LNCaP clone FGC (cell line): ENCODE measurements around the gene KIAA1217.
A peak's percentile ranks its signal among the peaks of the same experiment; 100 is the strongest.

Source experiments
- DNase-seq: peaks from one replicate; pipeline ENCODE4 v3.0.0-alpha.2; 2011; ENCODE audit warnings: low read depth
- H3K4me3 ChIP-seq: 2 replicates; pipeline ENCODE4 v1.5.1; 2011; ENCODE audit warnings: mild to moderate bottlenecking, low read depth, low read length, control low read depth
- TF ChIP-seq, protein P1 (sequence below): IDR thresholded peaks from 2 replicates; pipeline ENCODE4 v1.5.1; 2012; ENCODE audit warnings: mild to moderate bottlenecking; ENCODE audit not compliant: control insufficient read depth, insufficient read depth; ENCODE audit errors: extremely low read depth

KIAA1217 gene

DNA sequence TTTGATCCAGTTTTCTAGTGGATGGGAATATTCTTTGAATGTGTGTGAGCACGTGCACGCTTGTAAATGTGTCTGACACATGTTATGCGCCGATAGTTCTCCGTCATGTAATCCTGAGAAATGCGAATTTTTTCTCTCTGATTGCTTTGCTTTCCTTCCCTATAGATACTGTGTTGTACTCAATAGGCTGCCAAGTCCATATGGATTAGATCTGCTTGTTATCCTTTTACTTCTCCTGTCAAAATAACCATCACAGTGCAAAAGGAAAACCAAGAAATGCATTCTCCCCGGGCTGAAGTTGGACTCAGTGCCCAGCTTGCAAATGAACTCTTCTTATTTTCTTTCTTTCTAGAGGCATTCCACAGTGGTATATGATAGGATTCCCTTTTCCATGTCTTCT is 131.9 kb downstream of the KIAA1217 start:
- H3K4me3 ChIP-seq, result no peak overlapping the region
- TF ChIP-seq, protein P1, sequence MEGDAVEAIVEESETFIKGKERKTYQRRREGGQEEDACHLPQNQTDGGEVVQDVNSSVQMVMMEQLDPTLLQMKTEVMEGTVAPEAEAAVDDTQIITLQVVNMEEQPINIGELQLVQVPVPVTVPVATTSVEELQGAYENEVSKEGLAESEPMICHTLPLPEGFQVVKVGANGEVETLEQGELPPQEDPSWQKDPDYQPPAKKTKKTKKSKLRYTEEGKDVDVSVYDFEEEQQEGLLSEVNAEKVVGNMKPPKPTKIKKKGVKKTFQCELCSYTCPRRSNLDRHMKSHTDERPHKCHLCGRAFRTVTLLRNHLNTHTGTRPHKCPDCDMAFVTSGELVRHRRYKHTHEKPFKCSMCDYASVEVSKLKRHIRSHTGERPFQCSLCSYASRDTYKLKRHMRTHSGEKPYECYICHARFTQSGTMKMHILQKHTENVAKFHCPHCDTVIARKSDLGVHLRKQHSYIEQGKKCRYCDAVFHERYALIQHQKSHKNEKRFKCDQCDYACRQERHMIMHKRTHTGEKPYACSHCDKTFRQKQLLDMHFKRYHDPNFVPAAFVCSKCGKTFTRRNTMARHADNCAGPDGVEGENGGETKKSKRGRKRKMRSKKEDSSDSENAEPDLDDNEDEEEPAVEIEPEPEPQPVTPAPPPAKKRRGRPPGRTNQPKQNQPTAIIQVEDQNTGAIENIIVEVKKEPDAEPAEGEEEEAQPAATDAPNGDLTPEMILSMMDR, result no peak
- no peak for DNase-seq

DNA sequence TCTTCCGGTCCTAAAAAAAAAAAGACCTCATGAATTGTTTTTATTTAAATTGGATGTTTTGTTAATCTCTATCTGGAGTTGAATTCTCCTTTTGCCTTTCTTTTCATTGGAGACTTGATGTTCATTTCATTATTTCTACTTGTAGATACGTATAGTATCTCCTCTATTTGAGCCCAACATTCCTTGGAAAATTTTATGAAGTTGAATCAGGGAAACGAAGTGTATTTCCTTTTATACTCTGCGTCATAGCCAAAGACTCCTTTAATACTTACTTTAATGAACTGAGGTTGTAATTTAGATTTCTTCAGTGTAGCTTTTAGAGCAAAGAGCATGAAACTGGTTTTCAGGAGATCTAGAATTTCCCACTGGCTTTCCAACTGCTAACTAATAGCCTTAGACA is 132.4 kb downstream of the KIAA1217 start:
- no peak for DNase-seq
- TF ChIP-seq, protein P1, result no peak
- no peak overlapping the region for H3K4me3 ChIP-seq

DNA sequence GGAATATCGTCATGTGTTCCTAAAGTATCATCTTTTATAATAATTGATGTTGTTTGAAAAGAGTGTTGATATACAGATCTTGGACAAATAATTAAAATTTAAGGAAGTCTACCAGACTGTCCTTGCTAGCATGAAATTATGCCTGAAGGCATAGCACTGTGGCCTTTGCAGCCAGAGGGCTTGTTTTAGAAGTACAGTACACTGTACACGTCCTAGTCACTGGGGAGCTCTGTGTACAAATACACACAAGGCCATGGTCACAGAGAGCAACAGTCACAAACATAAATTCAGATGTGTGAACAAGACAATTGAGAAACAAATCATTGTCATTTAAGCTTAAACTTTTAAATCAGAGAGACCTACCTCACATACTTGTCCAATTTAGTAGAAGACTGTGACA is 133.0 kb downstream of the KIAA1217 start:
- no peak for DNase-seq
- TF ChIP-seq, protein P1, result no peak
- H3K4me3 ChIP-seq, result no peak overlapping the region

DNA sequence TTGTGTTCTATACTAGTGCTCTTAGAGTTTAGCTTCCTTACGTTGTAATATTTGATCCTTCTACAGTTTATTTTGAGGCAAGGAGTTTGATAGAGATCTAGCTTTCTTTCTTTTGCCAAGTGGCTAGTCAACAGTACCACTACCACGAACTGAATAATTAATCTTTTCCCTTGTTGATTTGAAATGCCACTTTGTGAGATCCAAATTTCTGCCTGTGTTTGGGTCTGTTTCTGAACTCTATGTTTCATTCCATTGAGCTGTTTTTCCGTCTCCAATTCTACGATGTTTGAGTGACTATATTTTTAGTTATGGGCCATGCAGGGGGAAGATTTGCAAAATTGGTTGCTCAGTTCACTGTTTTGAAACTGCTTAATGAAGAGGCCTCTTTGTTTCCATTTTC is 134.7 kb downstream of the KIAA1217 start:
- TF ChIP-seq, protein P1, result no peak
- H3K4me3 ChIP-seq, result peak overlapping the region; percentile 18
- DNase-seq, result no peak

DNA sequence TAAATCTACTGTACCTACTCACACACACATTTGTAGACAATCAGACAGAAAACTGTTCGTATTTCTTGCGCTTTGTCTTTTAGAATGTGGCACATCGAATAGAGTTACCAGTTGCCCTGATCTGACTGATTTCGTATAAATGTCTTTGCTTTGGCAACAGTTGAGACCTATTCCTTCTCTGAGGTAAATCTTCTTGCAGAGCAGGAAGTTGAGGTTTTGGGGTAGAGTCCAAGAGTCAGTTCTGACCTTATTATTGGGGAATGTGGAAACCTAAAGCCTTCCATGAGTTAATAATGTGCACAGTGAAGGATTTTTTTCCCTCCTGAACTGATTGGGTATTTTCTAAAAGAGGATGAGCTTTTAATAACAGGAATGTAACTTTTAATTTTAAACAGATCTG is 135.3 kb downstream of the KIAA1217 start:
- TF ChIP-seq, protein P1, result no peak
- peak; percentile 82 for DNase-seq
- peak overlapping the region; percentile 18; the same call in 1 of the 2 replicates for H3K4me3 ChIP-seq

DNA sequence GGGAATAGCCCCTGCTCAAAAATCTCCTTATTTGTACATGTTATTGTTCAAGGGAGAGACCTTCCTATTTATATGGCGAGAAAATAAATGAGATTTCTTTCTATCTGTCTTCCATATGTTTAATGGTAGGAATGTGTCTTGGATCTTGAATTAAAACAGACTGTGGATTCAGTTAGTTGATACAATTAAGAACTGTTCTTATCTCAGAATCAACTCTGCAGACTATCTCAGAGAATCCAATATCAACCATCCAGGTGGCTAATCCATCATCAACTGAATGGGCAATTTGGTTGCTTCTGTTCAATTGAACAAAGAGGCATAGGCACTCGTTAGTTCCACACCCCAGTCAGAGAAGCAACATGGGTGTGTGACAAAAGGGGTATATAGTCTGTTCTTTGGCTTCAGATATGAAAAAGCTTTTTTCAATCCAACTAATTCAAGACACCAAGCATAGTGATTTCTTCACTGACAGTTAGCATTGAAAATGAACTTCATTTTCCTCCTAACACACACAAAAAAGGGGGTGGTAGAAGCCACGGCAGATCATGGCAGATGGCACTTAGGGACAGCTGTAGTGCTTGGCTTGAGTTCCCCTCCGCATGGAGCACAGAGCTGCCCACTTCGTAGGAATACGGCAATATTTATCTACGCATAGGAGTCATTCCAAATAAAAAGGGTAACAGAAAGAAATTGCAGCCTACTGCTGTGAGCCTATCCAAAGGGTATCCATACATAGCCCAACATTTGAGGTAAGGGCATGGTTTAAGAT is 135.9 kb downstream of the KIAA1217 start:
- no peak overlapping the region for H3K4me3 ChIP-seq
- no peak for DNase-seq
- TF ChIP-seq, protein P1, result no peak
